Esophagus squamous epithelium (tissue), 5 donors: ENCODE results near the gene ALDH3A2. TPM values are rescaled to one million over a fixed set of nuclear protein-coding genes. Genes with fewer than 3 reads are reported as not detected.

Source experiments
- DNase-seq: peaks from one replicate; lab custom pipeline; 2025; lab: John Stamatoyannopoulos, UW
- H3K27ac ChIP-seq, 4 donors: fragments of 200-600 bp; sonication (generic); one replicate each; pipeline ENCODE4 v1.5.1; 2016 to 2019; ENCODE audit warnings: mild to moderate bottlenecking in 1 of 4
- H3K27me3 ChIP-seq, 4 donors: fragments of 200-600 bp; sonication (generic); 1 replicate in 3 of 4; 2 replicates in 1 of 4; pipeline versions ENCODE4 v1.5.1 to v1.6.0; 2017 to 2021; ENCODE audit warnings: antibody characterized with exemption in 1 of 4
- H3K36me3 ChIP-seq, 3 donors: fragments of 200-600 bp; sonication (generic); one replicate each; pipeline ENCODE4 v1.5.1; 2016 to 2019
- H3K4me1 ChIP-seq, 3 donors: fragments of 200-600 bp; sonication (generic); one replicate each; pipeline ENCODE4 v1.5.1; 2017 to 2019
- H3K4me3 ChIP-seq, 4 donors: fragments of 200-600 bp; sonication (generic); 1 replicate in 3 of 4; 2 replicates in 1 of 4; pipeline ENCODE4 v1.5.1; 2016 to 2019; ENCODE audit warnings: mild to moderate bottlenecking in 2 of 4, moderate library complexity in 1 of 4
- H3K9me3 ChIP-seq, 3 donors: fragments of 200-600 bp; sonication (generic); one replicate each; pipeline ENCODE4 v1.5.1; 2016 to 2019
- CTCF ChIP-seq, 6 experiments: fragments of 450-650 bp in 4 of 6; fragments of 200-600 bp in 2 of 6; sonication (generic) in 2 of 6; IDR thresholded peaks; one replicate each; pipeline ENCODE4 v1.5.1; 2016 to 2019; ENCODE audit warnings: antibody characterized with exemption in 6 of 6, mild to moderate bottlenecking in 4 of 6, moderate library complexity in 4 of 6
- POLR2A ChIP-seq, 4 donors: fragments of 450-650 bp; IDR thresholded peaks; one replicate each; pipeline ENCODE4 v1.6.1; 2017; ENCODE audit warnings: antibody characterized with exemption in 4 of 4, mild to moderate bottlenecking in 4 of 4, moderate library complexity in 3 of 4
- WGBS, 2 donors: methylation state at CpG; one replicate each; pipeline ENCODE4 v1.1.5; 2018; 5-methylcytosine and 5-hydroxymethylcytosine counted together
- intact Hi-C: fragments of 100-400 bp; cut with DNase I; formaldehyde crosslinking; loops from one replicate; pipeline ENCODE4 v1.15.0; 2022
- total RNA-seq, 4 donors: library from RNA; depleted of rRNA; stranded (reverse); fragments of >200 nt; gene quantifications; one replicate each; pipeline ENCODE4 v1.1.0, GENCODE V29; 2016
- donor health status: DM: yes; HTN: yes; CAD: no.

Gene ALDH3A2
- total RNA-seq, 4 donors from 2014 or later: 169 to 351 (median 305) TPM

- peaks cover 29 to 93% (median 62%) of the 10 kb centered on the region in 3 donors for H3K4me1 ChIP-seq
- 40 to 57% methylated on average over 6 to 7 of the region's 9 CpGs for WGBS, 2 donors
- H3K9me3 ChIP-seq: no peaks in the 10 kb centered on the region
- no peak overlapping the region for H3K4me3 ChIP-seq
- no peak for TF ChIP-seq POLR2A (IDR thresholded peaks at IDR 0.05)
- no peak for TF ChIP-seq CTCF (IDR thresholded peaks at IDR 0.05)
- intact Hi-C loops: no loop called here
- H3K36me3 ChIP-seq: no peaks in the 10 kb centered on the region
- H3K27me3 ChIP-seq: no peaks in the 10 kb centered on the region
- peak overlapping the region; percentile 24 to 67 (median 44) for H3K27ac ChIP-seq
- DNase-seq: no peak
These were observed 72.3 kb downstream of the ALDH3A2 start for GRCh38 chr17:19720631-19721426.

- TF ChIP-seq POLR2A (IDR thresholded peaks at IDR 0.05) (no peak), CTCF (IDR thresholded peaks at IDR 0.05) (no peak)
- 20 to 57% methylated on average over 1 of the region's 1 CpG for WGBS, 2 donors
- peak overlapping the region; percentile 76 to 89 (median 87) for H3K27ac ChIP-seq
- no peaks in the 10 kb centered on the region for H3K36me3 ChIP-seq
- no peaks in the 10 kb centered on the region for H3K9me3 ChIP-seq
- no peaks in the 10 kb centered on the region for H3K27me3 ChIP-seq
- DNase-seq: no peak
- peaks cover 40 to 93% (median 71%) of the 10 kb centered on the region in 3 donors for H3K4me1 ChIP-seq
- H3K4me3 ChIP-seq: peak overlapping the region in 3 of 4 donors; percentile 7 to 54 (median 42)
- intact Hi-C loops: no loop called here
These were observed 75.4 kb downstream of the ALDH3A2 start for GRCh38 chr17:19723964-19724363.

- peak overlapping the region; percentile 5 to 54 (median 24) for H3K4me3 ChIP-seq
- peak overlapping the region; percentile 76 to 89 (median 87) for H3K27ac ChIP-seq
- no peaks in the 10 kb centered on the region for H3K36me3 ChIP-seq
- no peak for TF ChIP-seq POLR2A (IDR thresholded peaks at IDR 0.05)
- TF ChIP-seq CTCF (IDR thresholded peaks at IDR 0.05): no peak
- DNase-seq: no peak
- peaks cover 42 to 93% (median 74%) of the 10 kb centered on the region in 3 donors for H3K4me1 ChIP-seq
- H3K9me3 ChIP-seq: no peaks in the 10 kb centered on the region
- 29 to 76% methylated on average over 4 to 36 of the region's 55 CpGs for WGBS, 2 donors
- intact Hi-C loops: no loop called here
- no peaks in the 10 kb centered on the region for H3K27me3 ChIP-seq
These were observed 76.2 kb downstream of the ALDH3A2 start for GRCh38 chr17:19724501-19725420.

GRCh38 chr17:19725486-19725885, 76.9 kb downstream of the ALDH3A2 start:
- TF ChIP-seq POLR2A (IDR thresholded peaks at IDR 0.05): no peak
- no peak for TF ChIP-seq CTCF (IDR thresholded peaks at IDR 0.05)
- no peak for DNase-seq
- Histone ChIP-seq H3K27me3 (no peaks in the 10 kb centered on the region), H3K27ac (peak overlapping the region; percentile 76 to 89 (median 87)), H3K4me1 (peaks cover 42 to 91% (median 67%) of the 10 kb centered on the region in 3 donors), H3K36me3 (no peaks in the 10 kb centered on the region), H3K4me3 (no peak overlapping the region), H3K9me3 (no peaks in the 10 kb centered on the region)
- WGBS, 2 donors: 77 to 90% methylated on average over 5 of the region's 5 CpGs
- intact Hi-C loops: no loop called here
